Measurements from ENCODE around the gene DDI1.

- TF ChIP-seq CTCF (IDR thresholded peaks at IDR 0.05) (no peak), POLR2A (IDR thresholded peaks at IDR 0.05) (no peak)
Observed at GRCh38 chr11:104076455-104076854, 40.0 kb downstream of the DDI1 start.

All from breast epithelium (tissue), 3 donors.